GM18870 (cell line): ENCODE data around the gene DOC2B.
"Not testable (repeated sequence)": the region's sequence is repeated elsewhere in the genome, so short reads cannot be mapped to it uniquely, and the experiment has no call there.

ENCODE experiments used
- ATAC-seq: cut with Tn5 transposase; IDR thresholded peaks from one replicate; pipeline ENCODE4 v1.9.1; 2021; ENCODE audit warnings: moderate library complexity; ENCODE audit not compliant: unreplicated experiment

The DOC2B gene

DNA sequence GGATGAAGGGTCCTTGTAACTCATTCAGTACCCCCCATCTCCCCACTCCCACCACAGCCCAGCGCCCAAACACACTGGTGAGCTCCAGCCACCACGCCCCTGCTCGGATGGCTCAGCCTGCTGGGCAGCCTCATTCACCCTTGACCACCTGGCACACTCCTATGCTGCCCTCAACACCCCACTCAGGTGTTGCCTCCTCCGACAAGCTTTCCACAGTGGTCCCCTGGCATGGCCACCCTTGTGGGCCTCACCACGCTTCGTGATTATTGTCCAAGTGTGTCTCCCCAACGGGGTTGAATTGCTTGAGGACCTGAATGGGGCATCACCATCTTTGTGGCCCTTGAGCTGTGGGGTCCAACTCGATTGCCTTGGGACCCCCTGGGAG lies 12.0 kb upstream of the DOC2B start:
- ATAC-seq, result no peak

DNA sequence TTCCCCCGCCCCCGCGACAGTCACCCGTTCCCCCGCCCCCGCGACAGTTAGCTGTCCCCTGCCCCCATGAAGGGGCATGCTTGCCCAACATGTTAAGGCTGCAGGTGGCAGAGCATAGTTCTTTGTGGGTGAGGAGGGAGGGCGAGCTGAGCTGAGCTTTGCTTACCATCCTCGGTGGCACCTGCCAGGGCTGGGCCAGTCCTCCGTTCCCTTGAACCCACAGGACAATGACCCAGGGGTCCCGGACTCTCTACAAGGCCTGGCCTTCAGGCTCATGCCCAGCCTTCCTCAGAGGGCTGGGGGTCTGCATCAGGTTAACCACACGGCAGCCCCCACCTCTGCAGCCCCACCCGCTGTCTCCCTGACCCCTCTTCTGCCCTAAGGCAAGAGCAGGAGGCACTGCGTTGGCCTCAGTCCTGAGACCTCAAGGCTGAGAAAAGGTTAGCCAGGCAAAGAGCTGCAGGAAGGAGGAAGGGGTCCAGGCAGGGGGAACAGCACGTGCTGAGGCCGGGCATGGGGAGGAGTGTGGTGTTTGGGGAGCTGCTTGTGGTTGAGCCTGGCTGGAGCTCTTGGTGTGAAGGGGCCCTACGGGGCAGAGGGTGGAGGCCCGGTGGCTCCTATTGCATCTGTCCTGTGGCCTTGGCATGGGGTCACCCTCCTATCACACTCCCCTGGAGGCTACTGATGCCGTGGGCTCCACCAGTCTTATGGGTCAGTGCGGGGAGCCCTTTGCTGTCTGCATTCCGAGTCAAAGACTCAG lies 11.4 kb upstream of the DOC2B start:
- ATAC-seq, result no peak

DNA sequence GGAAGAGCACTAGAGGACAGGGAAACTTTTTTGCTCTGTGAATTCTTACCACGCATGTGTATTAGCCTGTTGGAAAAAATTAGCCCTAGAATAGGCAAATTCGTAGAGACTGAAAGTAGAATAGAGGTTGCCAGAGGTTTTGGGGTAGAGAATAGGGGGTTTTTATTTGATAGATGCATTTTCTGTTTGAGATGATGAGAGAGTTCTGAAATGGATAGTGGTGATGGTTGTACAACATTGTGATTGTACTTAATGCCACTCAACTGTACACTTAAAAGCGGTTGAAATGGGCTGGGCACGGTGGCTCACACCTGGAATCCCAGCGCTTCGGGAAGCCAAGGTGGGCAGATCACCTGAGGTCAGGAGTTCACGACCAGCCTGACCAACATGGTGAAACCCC lies 8.0 kb upstream of the DOC2B start:
- no peak for ATAC-seq

DNA sequence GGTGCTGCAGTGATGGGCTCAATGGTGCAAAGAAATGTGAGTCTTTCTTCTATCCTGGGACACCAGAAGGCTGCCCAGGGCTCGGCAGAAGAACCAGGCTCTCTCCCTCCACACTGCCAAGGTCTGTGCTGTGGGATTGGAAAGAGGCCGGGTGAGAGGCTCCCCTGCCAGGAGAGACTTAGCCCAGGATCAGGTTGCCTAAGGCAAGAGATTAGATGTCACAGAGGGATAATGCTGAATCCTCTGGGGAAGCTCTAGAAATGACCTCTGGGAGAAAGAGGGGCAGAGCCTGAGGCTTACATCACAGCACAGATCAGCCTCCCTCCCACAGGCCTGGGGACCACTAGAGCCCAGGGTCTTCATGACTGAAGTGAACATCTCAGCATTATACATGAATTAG lies 5.7 kb upstream of the DOC2B start:
- no peak for ATAC-seq

DNA sequence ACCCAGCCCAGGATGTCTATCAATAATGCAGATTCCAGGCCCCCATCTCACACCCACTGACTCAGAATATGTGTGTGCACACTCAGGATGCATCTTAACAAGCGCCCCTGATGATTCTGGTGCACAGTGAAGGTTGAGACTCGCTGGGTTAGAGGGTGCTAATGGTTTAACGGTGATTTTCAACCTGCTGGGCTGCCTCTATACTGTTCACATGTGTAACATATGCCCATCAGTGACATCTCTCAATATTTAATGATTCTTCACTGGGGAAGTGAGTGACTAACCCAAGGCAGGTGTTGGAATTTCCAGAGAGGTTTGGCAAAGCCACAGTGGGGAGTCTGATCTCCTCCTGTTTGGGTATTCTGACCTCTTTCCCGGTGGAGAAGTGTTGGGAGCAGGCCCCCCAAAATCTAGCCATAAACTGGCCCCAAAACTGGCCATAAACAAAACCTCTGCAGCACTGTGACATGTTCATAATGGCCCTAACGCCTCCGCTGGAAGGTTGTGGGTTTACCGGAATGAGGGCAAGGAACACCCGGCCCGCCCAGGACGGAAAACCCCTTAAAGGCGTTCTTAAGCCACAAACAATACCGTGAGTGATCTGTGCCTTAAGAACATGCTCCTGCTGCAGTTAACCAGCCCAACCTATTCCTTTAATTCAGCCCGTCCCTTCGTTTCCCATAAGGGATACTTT lies 4.1 kb upstream of the DOC2B start:
- ATAC-seq, result no peak

DNA sequence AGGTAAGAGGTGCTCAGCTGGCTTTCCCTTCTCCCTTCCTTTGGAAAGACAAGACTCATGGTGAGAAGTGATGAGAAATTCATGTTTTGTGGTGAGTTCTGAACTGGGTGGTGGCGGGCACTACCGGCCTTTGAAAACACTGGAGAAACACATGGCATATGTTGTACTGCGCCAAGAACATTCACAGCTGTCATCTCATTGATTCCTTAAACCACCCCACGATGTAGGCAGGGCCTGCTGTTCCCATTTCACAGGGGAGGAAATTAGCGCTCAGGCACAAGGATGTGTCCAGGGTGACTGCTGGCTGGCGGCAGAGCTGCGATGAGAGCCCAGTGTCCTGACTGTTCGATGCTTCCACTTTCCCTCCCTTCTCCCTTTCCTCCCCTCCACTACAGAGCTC lies 1.6 kb upstream of the DOC2B start:
- no peak for ATAC-seq

- ATAC-seq, result no peak
Measured at GRCh38 chr17:182050-182751, 751 bp upstream of the DOC2B start.

DNA sequence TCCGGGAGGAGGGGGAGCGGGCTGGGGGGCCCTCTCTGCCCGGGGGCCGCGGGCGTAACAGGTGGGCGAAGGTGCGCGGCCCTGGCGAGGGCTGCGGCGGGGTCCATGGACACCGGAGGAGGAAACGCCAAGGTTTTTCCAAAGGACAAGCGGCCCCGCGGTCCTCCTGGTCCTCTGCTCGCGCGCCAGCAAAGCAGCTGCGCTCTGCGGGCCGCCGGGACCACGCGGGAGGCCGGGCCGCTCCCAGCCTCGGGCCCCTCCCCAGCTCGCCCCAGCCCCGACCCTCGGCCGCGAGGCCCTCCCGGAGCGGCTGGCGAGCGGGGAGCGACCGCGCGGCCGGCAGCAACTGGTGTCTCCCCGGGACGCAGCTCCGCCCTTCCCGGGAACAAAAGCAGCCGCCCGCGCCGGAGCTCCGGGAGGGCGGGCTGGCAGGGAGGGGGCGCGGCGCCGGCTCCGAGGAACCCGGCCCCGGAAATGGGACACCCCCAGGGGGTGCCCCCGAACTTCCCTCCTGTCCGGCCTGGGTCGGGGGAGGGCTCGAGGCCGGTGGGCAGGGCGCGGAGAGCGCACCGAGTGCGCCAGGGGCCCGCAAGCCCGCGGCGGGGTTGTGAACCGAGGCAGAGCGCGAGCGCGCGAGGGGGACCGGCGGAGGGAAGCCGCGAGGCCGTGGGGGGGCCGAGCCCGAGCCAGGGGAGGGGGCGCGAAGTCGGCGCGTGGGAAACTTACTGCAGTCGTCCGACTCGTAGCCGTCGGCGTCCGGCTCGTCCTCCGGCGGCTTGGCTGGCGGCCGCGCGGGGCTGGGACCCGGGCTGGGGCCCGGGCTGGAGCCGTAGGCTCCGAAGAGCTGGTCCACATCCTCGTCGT lies 837 bp downstream of the DOC2B start:
- no peak for ATAC-seq

GRCh38 chr17:179781-180380 lies 1.6 kb downstream of the DOC2B start:
- no peak for ATAC-seq

DNA sequence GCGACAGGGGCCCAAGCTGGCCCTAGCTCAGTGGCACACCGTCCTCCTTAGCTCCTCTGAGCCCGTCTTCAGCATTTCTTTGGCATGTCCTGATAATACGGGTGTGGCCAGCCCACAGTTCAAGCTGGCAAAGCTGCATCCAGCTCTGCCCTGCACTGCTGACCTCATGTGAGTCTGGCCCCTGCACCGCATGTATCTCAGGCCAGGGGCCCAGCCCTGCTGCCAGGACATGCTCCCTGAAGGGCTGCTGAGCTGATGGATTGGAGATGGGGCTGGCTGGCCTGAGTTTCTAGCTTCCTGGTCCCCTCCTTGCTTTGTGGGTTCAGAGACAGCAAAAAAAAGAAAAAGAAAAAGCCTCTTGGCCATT lies 2.4 kb downstream of the DOC2B start:
- no peak for ATAC-seq

DNA sequence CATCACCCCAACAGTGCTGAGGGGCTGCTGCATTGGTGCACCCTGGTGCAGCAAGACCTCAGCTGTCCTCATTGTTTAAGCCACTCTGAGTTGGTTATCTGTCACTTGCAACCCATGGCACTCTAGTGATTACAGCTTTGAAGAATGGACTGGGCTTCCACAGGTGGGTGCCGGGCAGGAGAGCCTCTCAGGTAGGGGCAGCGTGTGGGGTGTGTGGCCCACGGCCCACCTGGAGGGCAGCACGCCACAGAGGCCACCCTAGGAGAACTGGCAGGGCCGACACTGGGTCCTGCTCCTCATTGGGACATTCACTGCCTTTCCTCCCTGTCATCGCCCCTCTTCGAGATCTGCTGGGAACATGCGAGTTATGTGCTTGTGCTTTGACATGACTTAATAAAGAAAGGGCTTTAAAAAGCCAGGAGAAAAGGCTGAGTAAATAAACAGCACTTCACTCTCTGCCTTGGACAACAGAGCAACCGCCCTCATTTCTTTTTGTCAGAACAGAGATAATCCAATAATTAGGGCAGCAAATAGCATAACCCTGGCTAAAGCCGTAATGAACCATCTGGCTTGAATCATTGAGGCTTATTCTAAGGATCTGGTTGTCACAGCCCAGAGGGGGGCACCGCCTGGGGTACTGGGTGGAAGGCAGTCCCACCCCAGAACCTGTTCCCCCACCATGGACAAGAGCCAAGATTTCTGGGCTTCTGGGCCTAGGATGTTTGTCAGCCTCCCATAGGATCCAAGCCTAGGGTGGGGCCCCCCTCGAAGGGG lies 3.0 kb downstream of the DOC2B start:
- ATAC-seq, result no peak

- ATAC-seq, result no peak
Measured at GRCh38 chr17:177762-178161, 3.7 kb downstream of the DOC2B start.

GRCh38 chr17:177155-177554 lies 4.3 kb downstream of the DOC2B start:
- no peak for ATAC-seq

- ATAC-seq, result no peak
Measured at GRCh38 chr17:173166-173911, 8.1 kb downstream of the DOC2B start.

- no peak for ATAC-seq
Measured at GRCh38 chr17:172401-172800, 9.0 kb downstream of the DOC2B start.

- no peak for ATAC-seq
Measured at GRCh38 chr17:171871-172270, 9.6 kb downstream of the DOC2B start.

DNA sequence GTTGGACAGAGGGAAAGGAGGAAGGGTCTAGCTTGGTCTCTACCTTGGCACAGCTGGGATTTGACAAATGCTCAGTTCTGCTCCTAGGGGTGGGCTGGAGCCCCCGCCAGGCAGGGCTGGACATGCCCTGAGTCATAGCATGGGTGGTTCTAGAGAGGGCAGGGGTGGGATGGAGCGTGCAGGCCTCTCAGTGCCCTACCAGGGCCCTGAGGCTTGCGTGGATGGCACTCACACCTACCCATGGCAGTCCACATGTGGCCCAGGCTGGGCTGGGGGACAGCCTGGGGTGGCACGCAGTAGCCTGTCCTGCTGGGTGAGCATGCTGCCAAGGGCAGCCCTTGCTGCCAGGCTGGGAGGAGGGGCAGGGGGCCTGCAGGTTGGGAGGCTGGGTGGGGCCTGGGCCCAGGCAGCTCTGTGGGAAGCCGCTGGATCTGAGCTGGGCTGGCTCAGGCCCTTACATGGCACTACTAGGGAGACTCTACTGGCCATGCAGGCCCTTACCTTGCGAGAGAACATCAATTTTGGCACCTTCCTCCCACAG lies 11.2 kb downstream of the DOC2B start:
- ATAC-seq, result no peak

DNA sequence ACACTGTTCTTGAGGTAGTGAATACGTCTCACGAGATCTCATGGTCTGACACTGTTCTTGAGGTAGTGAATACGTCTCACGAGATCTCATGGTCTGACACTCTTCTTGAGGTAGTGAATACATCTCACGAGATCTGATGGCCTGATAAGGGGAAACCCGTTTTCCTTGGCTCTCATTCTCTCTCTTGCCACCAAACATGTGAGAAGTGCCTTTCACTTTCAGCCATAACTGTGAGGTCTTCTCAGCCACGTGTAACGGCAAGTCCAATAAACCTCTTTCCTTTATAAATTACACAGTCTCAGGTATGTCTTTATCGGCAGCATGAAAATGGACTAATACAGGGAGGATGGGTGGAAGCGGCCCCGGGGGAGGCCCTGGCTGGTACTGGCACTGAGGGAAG lies 12.8 kb downstream of the DOC2B start:
- not testable (repeated sequence) for ATAC-seq

DNA sequence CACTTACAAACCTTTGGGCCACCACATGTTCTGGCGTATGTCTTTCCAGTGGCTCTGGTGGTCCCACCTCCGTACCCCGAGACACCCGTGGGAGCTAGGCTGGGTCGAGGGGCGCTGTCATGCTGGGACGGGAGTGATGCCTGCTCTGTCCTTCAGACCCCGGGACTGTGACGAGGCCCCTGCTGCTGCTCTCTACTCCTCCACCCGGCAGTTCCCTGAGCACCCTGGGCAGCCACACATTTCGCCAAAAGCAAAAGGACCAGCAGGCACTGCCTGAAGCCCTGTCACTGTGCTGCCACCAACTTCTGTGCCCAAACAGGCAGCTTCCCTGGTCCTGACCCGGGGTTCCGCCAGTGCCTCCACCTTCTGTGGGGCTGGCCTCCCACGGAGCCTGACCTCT lies 15.5 kb downstream of the DOC2B start:
- no peak for ATAC-seq
